SH-SY5Y (cell line): ENCODE data around the gene RSPH1.

Experiments
- GATA2 ChIP-seq: IDR thresholded peaks from 2 replicates; pipeline ENCODE4 v1.6.1; 2011; ENCODE audit warnings: mild to moderate bottlenecking, low read depth, low read length
- GATA3 ChIP-seq: IDR thresholded peaks from 2 replicates; pipeline ENCODE4 v1.6.1; 2011; ENCODE audit warnings: low read depth, mild to moderate bottlenecking, low read length, moderate library complexity

Gene RSPH1

DNA sequence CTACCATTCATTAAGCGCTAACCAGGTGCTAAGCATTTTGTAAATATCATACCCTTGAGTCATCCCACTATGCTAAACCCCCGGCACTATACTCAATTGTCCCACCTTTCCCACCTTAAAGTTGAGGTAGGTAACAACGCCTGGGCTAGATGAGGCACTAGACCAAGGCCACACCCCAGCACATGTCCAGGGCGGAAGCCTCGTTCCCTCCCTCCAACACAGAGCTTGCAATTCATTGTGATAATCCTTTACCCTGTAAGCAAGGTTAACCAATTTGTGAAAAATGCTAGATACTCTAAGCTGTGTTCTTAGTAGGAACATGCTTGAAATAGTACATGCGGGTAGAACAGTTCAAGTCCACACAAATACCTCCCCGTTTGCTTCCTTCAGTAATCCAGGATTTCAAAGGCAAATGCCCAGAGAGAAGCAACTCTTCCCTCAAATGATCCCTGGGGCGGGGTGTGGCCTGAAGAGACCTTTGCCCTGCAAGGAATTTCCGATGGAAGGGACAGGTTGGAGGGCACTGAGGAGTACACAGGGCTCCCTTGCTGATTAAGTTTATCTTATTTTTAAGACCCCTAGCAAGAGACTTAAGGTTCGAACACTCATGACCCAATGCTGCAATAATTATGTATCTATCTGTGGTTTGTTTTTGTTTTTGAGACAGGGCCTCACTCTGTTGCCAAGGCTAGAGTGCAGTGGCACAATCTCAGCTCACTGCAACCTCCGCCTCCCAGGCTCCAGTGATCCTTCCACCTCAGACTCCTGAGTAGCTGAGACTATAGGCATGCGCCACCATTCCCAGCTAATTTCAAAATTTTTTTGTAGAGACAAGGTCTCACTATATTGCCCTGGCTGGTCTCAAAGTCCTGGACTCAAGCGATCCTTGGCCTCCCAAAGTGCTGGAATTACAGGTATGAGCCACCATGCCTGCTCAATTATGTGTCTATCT is 2.6 kb downstream of the RSPH1 start:
- no peak for TF ChIP-seq GATA3
- TF ChIP-seq GATA2: no peak

DNA sequence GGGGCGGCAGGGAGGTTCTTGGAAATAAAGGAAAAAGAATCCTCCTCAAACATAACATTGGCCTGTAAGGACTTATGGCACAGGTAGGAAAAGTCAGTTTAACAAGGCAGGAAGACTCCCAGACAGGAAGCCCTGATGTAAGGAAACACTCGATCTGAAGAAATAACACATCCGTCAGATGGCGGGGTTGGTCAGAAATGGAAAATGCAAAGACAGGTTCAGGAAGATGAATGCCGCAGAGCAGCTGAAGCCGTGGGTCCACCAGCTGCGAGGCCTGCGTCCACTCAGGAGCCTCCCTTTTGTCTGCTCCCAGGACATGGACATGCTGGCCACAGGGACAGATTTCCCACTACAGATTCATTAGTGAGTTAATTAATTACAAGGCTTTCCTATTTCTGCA is 3.8 kb downstream of the RSPH1 start:
- no peak for TF ChIP-seq GATA3
- no peak for TF ChIP-seq GATA2

DNA sequence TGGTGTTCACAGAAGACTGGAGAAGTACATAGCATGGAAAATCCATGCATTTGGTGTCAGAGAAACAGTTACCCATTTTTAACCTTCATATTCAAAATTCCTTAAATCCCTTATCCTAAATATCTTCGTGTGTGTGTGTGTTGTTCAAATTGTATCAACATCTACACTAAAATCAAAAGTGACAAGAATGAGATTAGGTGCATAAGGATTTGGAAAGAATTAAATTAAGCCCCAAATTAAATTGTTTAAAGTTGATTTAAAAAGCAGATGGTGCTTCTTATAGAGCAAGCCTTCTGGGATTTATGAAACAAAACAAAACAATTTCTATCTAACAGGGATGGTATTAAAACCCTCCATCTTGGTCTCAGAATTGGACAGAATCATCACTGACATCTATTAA is 4.7 kb downstream of the RSPH1 start:
- TF ChIP-seq GATA3 (0 out of 2 replicates have a peak, but pooled peaks have one; percentile 22), GATA2 (no peak)

DNA sequence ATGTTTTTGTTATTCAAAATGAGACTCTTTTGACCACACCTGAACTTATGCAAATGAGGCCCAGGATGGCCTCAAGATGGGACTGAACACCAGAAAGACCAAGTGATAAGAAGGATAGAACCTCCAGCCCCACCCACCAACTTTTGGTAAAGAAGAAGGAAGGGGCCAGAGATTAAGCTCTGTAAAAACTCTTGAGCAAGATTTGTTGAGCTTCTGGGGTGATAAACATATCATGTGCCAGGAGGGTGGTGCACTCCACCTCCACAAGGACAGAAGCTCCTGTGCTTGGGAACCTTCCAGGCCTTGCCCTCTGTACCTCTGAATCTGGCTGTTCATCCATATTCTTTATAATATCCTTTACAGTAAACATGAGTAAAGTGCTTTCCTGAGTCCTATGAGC is 5.3 kb downstream of the RSPH1 start:
- TF ChIP-seq GATA2 (no peak), GATA3 (no peak)

DNA sequence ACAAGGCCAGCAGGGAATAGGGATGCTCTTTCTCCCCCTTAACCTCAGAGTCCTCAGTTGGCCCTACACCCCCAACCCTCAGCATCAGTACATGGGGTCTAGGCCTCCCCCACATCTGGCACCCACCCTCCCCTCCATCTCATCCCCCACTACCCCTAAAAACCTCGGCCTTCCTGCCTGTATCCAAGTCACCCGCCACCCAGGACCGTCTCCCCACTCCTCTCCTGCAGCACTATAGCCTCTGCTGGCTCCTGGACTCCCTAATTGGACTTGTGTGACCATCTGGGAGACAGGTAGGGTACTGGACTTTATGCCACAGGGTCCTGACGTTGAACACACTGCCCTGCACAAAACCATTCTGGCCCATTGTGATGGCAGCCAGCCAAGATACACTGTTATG is 6.0 kb downstream of the RSPH1 start:
- TF ChIP-seq GATA2 (no peak), GATA3 (no peak)

DNA sequence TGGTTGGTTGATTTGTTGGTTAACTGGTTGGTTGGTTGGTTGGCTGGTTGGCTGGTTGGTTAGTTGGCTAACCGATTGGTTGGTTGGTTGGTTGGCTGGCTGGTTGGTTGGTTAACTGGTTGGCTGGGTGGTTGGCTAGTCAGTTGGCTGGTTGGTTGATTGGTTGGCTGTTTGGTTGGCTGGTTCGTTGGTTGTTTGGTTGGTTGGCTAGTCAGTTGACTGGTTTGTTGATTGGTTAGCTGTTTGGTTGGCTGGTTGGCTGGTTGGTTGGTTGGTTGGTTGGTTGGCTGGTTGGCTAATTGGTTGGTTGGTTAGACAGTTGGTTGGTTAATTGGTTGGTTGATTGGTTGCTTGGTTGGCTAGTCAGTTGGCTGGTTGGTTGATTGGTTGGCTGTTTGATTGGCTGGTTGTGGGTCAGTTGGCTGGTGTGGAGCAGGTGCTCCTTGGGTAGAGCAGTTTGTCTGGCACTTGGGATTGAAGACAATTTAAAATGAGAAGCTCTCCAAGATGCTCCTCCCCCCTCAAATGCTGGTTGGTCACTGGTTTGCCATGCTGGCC is 6.9 kb downstream of the RSPH1 start:
- no peak for TF ChIP-seq GATA2
- TF ChIP-seq GATA3: no peak

DNA sequence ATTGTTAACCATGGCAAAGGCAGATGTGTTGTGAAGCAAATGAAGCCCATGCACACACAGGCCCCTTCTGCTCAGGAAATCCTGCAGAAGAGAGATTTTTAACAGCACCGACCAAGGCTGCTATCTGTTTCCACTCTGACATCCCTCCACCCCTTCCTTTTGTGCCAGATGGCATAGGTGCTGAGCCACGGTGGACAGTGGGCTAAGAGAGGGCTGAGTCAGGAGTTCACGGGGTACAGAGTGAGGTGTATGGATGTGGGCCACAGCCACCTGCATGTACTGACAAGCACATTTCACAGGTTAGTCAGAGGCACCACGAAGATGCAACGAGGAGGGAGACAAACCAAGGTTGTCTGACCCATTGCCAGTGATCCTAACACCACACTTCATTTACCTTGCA is 9.5 kb downstream of the RSPH1 start:
- TF ChIP-seq GATA2: no peak
- no peak for TF ChIP-seq GATA3

DNA sequence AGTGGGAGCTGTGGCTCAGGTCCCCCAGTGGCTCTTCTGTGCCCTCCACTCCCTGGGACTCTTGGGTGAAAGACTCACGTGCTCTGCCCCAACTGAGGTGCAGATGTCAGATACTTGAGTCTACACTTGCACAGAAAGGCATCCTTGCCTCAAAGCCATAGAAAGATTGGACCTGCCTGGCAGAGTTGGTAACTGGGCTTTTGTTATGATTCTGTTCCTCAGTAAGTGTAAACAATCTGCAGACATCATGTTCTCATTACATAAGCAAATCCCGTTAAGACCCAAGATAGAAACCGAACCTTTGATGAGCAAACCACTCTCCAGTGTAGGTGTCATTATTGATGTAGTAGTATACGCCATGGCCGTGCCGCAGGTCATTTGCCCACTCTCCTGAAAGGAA is 10.0 kb downstream of the RSPH1 start:
- TF ChIP-seq GATA2 (no peak), GATA3 (no peak)

DNA sequence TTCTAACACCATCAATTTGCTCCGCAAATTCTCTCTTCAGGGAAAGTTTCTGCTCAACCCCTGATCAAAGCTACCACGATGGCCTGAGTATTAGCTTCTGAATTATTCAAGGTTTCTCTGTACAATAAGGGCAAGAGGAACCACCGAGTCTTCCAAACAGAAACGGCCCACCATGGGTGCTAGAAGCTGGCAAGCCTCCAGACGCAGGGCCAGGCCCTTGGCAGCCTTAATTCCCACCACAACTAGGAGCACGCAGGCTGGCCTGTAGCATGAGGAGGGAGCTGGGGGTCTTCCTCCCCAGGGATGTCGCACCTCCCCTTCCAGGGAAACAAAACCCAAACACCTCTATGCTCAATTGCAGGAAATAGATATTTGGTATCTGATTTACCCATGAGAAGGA is 11.1 kb downstream of the RSPH1 start:
- no peak for TF ChIP-seq GATA2
- no peak for TF ChIP-seq GATA3

DNA sequence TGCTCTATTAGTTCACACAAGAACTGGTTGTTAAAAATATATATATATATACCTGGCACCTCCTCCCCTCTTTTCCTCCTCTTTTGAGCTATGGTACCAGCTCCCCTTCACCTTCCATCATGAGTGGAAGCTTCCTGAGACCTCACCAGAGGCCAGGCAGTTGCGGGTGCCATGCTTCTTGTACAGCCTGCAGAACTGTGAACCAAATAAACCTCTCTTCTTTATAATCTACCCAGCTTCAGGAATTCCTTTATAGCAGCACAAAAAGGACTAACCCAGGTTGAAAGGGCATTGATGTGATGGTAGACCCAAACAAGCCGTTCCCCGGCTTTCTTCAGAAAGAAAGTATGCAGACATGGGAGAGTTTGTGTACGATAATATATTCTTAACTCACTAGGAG is 14.9 kb downstream of the RSPH1 start:
- TF ChIP-seq GATA2: no peak
- no peak for TF ChIP-seq GATA3

DNA sequence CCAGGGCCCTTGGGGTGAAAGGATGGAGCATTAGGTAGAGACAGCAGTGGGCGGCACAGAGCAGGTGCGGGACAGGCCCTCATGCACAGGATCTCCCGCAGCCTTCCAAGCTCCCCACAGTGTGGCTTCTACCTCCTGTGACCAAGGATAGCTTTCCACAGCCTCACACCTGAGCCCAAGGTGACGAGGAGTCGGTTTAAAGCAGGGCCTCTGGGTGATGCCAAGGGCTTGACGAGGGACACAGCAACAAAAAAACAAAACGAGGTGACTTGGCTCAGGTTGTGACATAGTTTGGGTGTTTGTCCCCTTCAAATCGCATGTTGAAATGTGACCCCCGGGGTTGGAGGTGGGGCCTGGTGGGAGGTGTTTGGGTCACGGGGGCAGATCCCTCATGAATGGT is 15.3 kb downstream of the RSPH1 start:
- TF ChIP-seq GATA2: no peak
- no peak for TF ChIP-seq GATA3

DNA sequence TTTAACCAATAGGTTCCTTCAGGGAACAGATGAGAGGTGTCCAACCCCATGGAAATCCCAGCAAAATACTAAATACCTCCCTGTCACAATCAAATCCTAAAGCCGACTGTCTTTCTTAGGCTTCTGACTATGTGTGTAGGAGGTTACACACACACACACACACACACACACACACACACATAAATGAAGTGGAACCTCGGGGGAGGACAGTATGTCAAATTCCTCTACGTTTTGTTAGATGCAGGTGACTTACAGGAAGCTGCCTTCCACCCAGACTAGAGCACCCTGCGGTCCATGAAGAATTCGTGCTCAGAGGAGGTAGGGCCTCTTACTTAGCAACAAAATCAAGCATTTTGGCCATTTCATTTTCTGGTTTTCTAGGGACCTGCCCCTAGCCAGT is 16.4 kb downstream of the RSPH1 start:
- TF ChIP-seq GATA2 (no peak), GATA3 (no peak)

DNA sequence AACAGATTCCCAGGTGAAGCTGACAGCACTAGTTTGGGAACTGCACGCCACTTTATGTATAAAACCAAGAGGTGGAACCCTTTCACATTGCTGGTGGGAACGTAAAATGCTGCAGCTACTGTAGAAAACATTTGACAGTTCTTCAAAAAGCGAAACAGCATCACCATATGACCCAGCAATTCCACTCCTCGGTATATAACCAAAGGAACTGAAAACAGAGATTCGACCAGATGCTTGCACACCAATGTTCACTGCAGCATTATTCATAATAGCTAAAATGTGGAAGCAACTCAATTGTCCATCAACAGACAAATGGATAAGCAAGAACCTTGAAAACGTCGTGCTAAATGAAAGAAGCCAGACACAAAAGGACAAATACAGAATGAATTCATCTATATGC is 17.5 kb downstream of the RSPH1 start:
- no peak for TF ChIP-seq GATA2

DNA sequence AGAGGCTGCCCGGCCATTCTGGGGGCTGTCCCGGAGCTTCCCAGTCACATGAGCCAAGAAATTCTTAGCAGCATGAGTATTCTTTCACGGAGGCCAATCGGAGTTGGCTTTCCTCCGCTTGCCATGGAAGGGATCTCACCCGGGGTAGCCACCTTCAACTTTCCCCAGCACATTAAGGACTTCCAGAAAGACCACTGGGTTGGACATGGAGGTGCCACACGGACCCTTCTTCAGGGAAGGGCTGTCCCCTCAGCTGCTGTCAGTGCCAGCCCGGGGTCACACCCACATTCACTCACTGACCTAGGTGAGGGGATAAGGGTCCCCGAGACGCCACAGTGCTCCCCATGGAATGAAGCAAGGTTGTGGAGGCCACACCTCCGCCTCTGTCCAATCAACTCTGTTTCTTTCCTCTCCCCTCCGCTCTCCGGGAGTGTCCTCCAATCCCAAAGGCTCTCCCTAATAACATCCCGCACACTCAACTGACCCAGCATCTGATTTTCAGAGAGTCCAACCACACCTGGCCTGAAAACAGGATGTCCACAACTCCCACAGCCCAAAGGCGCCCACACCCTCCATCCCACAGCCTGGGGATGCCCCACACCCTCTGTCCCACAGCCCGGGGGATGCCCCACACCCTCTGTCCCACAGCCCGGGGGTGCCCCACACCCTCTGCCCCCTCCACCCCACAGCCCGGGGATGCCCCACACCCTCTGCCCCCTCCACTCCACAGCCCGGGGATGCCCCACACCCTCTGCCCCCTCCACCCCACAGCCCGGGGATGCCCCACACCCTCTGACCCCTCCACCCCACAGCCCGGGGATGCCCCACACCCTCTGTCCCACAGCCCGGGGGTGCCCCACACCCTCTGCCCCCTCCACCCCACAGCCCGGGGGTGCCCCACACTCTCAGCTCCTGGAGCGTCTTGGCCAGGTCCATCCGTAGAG is 19.4 kb downstream of the RSPH1 start:
- TF ChIP-seq GATA3 (no peak), GATA2 (no peak)
